Right cardiac atrium (tissue), 5 donors: ENCODE results near the gene GRIK5. TPM values are rescaled to one million over a fixed set of nuclear protein-coding genes. Genes with fewer than 3 reads are reported as not detected.
A peak's percentile ranks its signal among the peaks of the same experiment; 100 is the strongest.

Experiments used
- ATAC-seq, 2 donors: fragments of 200-7000 bp; cut with Tn5 transposase; one replicate each; pipeline versions ENCODE4 v1.8.0 to v1.9.1; 2020; ENCODE audit warnings: moderate library complexity in 2 of 2, mild to moderate bottlenecking in 1 of 2
- DNase-seq, 3 donors: peaks; one replicate each; pipeline ENCODE4 v3.0.0-alpha.2; 2020
- H3K27ac ChIP-seq: one replicate; pipeline ENCODE4 v1.5.1; 2013; ENCODE audit warnings: mild to moderate bottlenecking, low read length, control low read depth, moderate library complexity
- H3K27me3 ChIP-seq: one replicate; pipeline ENCODE4 v1.6.1; 2013; ENCODE audit not compliant: control insufficient read depth, insufficient read depth
- H3K4me1 ChIP-seq: one replicate; pipeline ENCODE4 v1.6.1; 2013; ENCODE audit warnings: low read length; ENCODE audit not compliant: control insufficient read depth, insufficient read depth
- H3K4me3 ChIP-seq: one replicate; pipeline ENCODE4 v1.5.1; 2013; ENCODE audit warnings: low read length, control low read depth
- H3K9me3 ChIP-seq: one replicate; pipeline ENCODE4 v1.6.1; 2013; ENCODE audit warnings: low read length; ENCODE audit not compliant: control insufficient read depth
- WGBS: extraction: QIAGEN DNeasy Blood & Tissue Kit; methylation state at CpG from one replicate; pipeline ENCODE4 v1.1.7; 2013; 5-methylcytosine and 5-hydroxymethylcytosine counted together
- intact Hi-C, 4 donors: fragments of 100-400 bp; cut with DNase I; formaldehyde crosslinking; loops; one replicate each; pipeline versions ENCODE4 v1.11.0 to v1.14.0; 2022 to 2023
- polyA plus RNA-seq: library from polyadenylated mRNA; stranded (reverse); fragments of 200-250 nt; gene quantifications from one replicate; pipeline ENCODE4 v1.2.3, GENCODE V29; 2013
- total RNA-seq, 4 donors: library from RNA; stranded (reverse); fragmentation: NEBNext Ultra II Directional; extraction: Animal tissue kit (Norgen Biotek cat#: 25700); gene quantifications; one replicate each; pipeline ENCODE4 v1.2.1, GENCODE V29; 2021
- donor health status: healthy with polysubstance abuse.
- donor health status: DM: no; HTN: yes; CAD: no.
- donor health status: DM: no; HTN: no; CAD: no.
- donor health status: DM: no; HTN: yes; CAD: no; lungs with severe emphysema.
- donor health status: DM: yes; HTN: yes; CAD: no.

The GRIK5 gene
- total and polyA plus RNA-seq, 5 donors: 8.9 to 18.3 (median 13.8) TPM

GRCh38 chr19:42093926-42094325 lies 23.9 kb upstream of the GRIK5 start:
- Histone ChIP-seq H3K27me3 (no peaks in the 10 kb centered on the region), H3K27ac (no peak overlapping the region), H3K9me3 (no peaks in the 10 kb centered on the region), H3K4me1 (no peaks in the 10 kb centered on the region), H3K4me3 (no peak overlapping the region)
- intact Hi-C loops: no loop called here
- ATAC-seq: peak in 1 of 2 donors; percentile 17
- WGBS: 46% methylated on average over 4 of the region's 4 CpGs
- DNase-seq: no peak

- ATAC-seq (no peak), DNase-seq (no peak)
- intact Hi-C loops: no loop called here
- no peaks in the 10 kb centered on the region for H3K4me1 ChIP-seq
- H3K27ac ChIP-seq: no peak overlapping the region
- 58% methylated on average over 4 of the region's 4 CpGs for WGBS
- H3K9me3 ChIP-seq: no peaks in the 10 kb centered on the region
- H3K4me3 ChIP-seq: no peak overlapping the region
- H3K27me3 ChIP-seq: no peaks in the 10 kb centered on the region
These were observed 23.5 kb upstream of the GRIK5 start for GRCh38 chr19:42093505-42093904.

- peak in 1 of 2 donors; percentile 9 for ATAC-seq
- WGBS: 31% methylated on average over 5 of the region's 5 CpGs
- intact Hi-C loops: no loop called here
These were observed 22.3 kb upstream of the GRIK5 start for GRCh38 chr19:42092350-42092749.

GRCh38 chr19:42091742-42092141 lies 21.7 kb upstream of the GRIK5 start:
- intact Hi-C loops: no loop called here
- no peaks in the 10 kb centered on the region for H3K27me3 ChIP-seq
- H3K4me1 ChIP-seq: no peaks in the 10 kb centered on the region
- H3K27ac ChIP-seq: no peak overlapping the region
- no peaks in the 10 kb centered on the region for H3K9me3 ChIP-seq
- WGBS: 46% methylated on average over 10 of the region's 10 CpGs
- ATAC-seq: peak; percentile 22 to 47
- no peak for DNase-seq
- no peak overlapping the region for H3K4me3 ChIP-seq

More at GRCh38 chr19:42092350-42092749, 22.3 kb upstream of the GRIK5 start:
- Histone ChIP-seq H3K27ac (no peak overlapping the region), H3K27me3 (no peaks in the 10 kb centered on the region), H3K4me1 (no peaks in the 10 kb centered on the region), H3K4me3 (no peak overlapping the region), H3K9me3 (no peaks in the 10 kb centered on the region)
- DNase-seq: no peak

DNA sequence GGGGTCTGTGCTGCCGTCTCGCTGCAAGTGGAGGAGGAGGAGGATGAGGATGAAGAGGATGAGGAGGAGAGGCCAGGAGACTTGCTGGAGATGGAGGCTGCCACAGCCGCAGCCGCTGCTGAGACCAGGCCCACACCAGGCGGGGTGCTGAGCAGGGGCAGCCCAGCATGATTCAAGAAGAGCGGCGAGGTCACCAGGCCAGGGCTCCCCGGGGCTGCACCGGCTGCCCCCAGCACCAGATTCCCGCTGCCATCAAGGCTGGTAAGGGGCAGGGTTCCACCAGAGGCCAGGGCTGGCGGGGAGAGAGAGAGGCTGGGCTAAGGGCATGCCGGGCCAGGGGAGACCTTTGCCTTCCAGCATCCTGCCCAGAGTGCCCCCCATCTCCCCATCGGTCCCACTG lies 21.3 kb upstream of the GRIK5 start:
- H3K27me3 ChIP-seq: no peaks in the 10 kb centered on the region
- H3K4me1 ChIP-seq: no peaks in the 10 kb centered on the region
- ATAC-seq: no peak
- intact Hi-C loops: no loop called here
- DNase-seq: no peak
- 84% methylated on average over 13 of the region's 13 CpGs for WGBS
- H3K27ac ChIP-seq: no peak overlapping the region
- H3K4me3 ChIP-seq: no peak overlapping the region
- no peaks in the 10 kb centered on the region for H3K9me3 ChIP-seq

DNA sequence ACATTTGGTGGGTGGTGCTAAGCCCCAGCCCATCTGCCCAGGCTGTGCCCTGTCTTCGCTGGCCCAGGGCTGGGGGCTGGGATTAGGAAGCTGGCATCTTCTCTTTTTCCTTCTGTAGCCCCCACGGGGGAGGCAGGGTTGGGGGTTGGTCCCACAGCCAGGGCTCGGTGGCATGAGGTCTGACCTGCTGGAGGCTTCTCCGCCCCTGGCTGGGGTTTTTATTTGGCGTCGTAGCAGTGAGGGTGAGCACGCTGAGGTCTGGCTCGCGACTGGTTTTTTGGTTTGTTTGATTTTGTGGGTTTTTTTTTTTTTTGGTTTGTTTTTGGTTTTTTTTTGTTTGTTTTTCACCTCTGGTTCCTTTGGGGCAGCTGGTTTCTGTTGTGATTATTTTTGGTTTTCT lies 20.7 kb upstream of the GRIK5 start:
- H3K4me3 ChIP-seq: no peak overlapping the region
- intact Hi-C loops: no loop called here
- 67% methylated on average over 9 of the region's 9 CpGs for WGBS
- no peaks in the 10 kb centered on the region for H3K27me3 ChIP-seq
- no peaks in the 10 kb centered on the region for H3K9me3 ChIP-seq
- no peak overlapping the region for H3K27ac ChIP-seq
- H3K4me1 ChIP-seq: no peaks in the 10 kb centered on the region
- no peak for ATAC-seq
- DNase-seq: no peak

- WGBS: 89% methylated on average over 13 of the region's 13 CpGs
- no peaks in the 10 kb centered on the region for H3K27me3 ChIP-seq
- no peak for ATAC-seq
- H3K9me3 ChIP-seq: no peaks in the 10 kb centered on the region
- no peak for DNase-seq
- no peak overlapping the region for H3K4me3 ChIP-seq
- no peaks in the 10 kb centered on the region for H3K4me1 ChIP-seq
- intact Hi-C loops: no loop called here
- no peak overlapping the region for H3K27ac ChIP-seq
These were observed 19.8 kb upstream of the GRIK5 start for GRCh38 chr19:42089772-42090171.

- Histone ChIP-seq H3K4me1 (no peaks in the 10 kb centered on the region), H3K27ac (no peak overlapping the region), H3K4me3 (no peak overlapping the region), H3K9me3 (no peaks in the 10 kb centered on the region), H3K27me3 (no peaks in the 10 kb centered on the region)
- intact Hi-C loops: no loop called here
- 70% methylated on average over 13 of the region's 13 CpGs for WGBS
- no peak for DNase-seq
- no peak for ATAC-seq
These were observed 19.3 kb upstream of the GRIK5 start for GRCh38 chr19:42089191-42089750.

DNA sequence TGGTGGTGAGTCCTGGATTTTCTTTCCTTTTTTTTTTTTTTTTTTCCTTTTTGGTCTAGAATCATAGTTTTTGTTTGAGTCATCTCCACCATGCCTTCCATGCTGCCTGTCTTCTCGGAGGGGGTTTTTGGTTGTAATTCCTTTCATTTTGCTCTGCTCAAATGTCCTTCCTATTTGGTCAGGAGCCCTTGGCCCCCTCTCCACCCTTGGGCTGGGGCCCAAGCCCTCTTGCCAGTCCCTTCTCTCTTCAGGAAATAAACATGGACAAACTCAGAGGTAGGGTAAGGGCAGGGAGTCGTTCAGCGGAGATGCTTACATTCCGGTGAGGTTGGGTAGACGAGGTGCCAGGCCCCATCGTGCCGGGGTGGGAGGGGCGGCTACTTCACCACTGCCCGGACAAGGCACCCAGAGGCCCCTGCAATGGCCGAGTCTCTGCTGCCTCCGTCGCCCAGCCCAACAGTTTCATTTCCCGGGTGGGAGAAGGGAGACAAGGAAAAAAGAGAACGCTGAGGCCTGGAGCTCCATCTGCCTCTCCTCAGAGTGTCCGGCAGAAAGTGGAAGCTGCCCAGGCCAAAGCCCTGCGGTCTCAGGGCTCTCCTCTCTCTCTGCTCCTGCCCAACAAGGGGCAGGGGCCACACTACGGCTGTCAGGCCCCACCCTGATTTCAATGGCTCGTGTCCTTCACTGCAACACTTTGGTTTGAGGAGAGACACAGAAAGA lies 18.6 kb upstream of the GRIK5 start:
- Histone ChIP-seq H3K4me3 (no peak overlapping the region), H3K27me3 (no peaks in the 10 kb centered on the region), H3K27ac (no peak overlapping the region), H3K9me3 (no peaks in the 10 kb centered on the region), H3K4me1 (no peaks in the 10 kb centered on the region)
- WGBS: 65% methylated on average over 18 of the region's 18 CpGs
- intact Hi-C loops: no loop called here
- no peak for DNase-seq
- no peak for ATAC-seq

- ATAC-seq (no peak), DNase-seq (no peak)
- no peaks in the 10 kb centered on the region for H3K27me3 ChIP-seq
- H3K4me1 ChIP-seq: no peaks in the 10 kb centered on the region
- H3K9me3 ChIP-seq: no peaks in the 10 kb centered on the region
- no peak overlapping the region for H3K4me3 ChIP-seq
- H3K27ac ChIP-seq: no peak overlapping the region
- 73% methylated on average over 11 of the region's 11 CpGs for WGBS
- intact Hi-C loops: no loop called here
These were observed 17.0 kb upstream of the GRIK5 start for GRCh38 chr19:42086770-42087550.

DNA sequence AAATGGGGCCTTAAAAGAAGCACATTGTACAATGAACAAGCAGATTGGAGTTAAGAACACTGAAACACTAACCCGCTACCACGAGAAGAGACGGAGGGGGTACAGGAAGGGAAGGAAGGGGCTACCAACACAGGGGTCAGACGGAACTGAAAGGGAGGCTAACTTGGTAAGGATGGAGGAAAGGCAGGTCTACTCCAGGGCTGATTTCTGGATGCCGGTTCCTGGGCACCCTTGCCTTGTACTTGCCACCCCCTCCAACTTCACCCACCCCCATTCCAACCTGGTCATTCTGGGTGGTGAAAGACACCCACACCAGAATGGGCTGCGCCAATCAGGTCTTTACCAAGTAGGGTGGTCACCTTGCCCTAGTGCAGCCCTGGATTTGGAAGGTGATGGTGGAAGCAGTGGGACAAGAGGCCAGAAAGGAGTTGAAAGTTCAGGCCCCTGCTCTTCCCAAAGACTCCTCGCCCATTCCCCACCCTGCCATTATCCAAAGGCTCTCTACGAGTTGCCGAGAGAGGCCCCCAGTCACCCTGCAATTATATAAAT lies 16.3 kb upstream of the GRIK5 start:
- ATAC-seq (no peak), DNase-seq (no peak)
- H3K27me3 ChIP-seq: no peaks in the 10 kb centered on the region
- H3K9me3 ChIP-seq: no peaks in the 10 kb centered on the region
- no peak overlapping the region for H3K27ac ChIP-seq
- WGBS: 77% methylated on average over 9 of the region's 9 CpGs
- H3K4me3 ChIP-seq: no peak overlapping the region
- intact Hi-C loops: no loop called here
- no peaks in the 10 kb centered on the region for H3K4me1 ChIP-seq
